Measurements from ENCODE around the gene TULP1. TPM values are rescaled to one million over a fixed set of nuclear protein-coding genes. Genes with fewer than 3 reads are reported as not detected.

TULP1 gene
- total and polyA plus RNA-seq, 4 donors: not detected

DNA sequence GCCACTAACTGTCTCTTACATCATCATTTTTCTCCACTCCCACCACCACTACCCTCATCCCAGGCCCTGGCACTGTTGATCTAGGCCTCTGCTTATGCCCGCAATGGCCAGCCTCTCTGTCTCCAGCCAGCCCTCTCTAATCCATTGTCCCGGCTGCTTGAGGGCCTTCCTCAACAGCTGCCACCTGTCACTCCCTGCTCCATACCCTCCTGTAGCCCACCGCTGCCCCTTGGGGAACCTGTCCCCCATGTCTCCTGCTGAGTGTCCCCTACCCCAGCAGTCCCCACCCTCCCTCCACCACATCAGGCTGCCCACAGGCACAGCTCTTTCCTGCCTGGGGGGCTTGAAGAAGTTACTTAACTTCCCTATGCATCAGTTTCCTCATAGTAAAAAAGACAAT lies 29.2 kb downstream of the TULP1 start:
- no peak overlapping the region for H3K9ac ChIP-seq (ENCODE audit: low read depth in 1 of 2, low read length in 2 of 2)
- peaks cover 0 to 11% (median 6%) of the 10 kb centered on the region in 4 donors for H3K4me1 ChIP-seq (ENCODE audit: control insufficient read depth in 4 of 4, insufficient read depth in 4 of 4, low read length in 3 of 4)
- DNase-seq (ENCODE audit: low spot score): no peak
- H3K27me3 ChIP-seq (ENCODE audit: control insufficient read depth in 4 of 4, insufficient read depth in 4 of 4, low read length in 3 of 4): no peaks in the 10 kb centered on the region
- no peak overlapping the region for H3K4me3 ChIP-seq (ENCODE audit: low read depth in 1 of 3, low read length in 3 of 3)
- 95% methylated on average over 3 of the region's 3 CpGs for WGBS
- peaks cover 0 to 10% (median 3%) of the 10 kb centered on the region in 4 donors for H3K36me3 ChIP-seq (ENCODE audit: control insufficient read depth in 4 of 4, insufficient read depth in 3 of 4, low read depth in 1 of 4, low read length in 3 of 4)
- no peak overlapping the region for H3K27ac ChIP-seq (ENCODE audit: low read depth in 1 of 2, low read length in 2 of 2)
- TF ChIP-seq, protein P1, sequence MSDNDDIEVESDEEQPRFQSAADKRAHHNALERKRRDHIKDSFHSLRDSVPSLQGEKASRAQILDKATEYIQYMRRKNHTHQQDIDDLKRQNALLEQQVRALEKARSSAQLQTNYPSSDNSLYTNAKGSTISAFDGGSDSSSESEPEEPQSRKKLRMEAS (IDR thresholded peaks at IDR 0.05): no peak
- TF ChIP-seq GABPA (IDR thresholded peaks at IDR 0.05 in 1 of 2, conservative IDR thresholded peaks at IDR 0.05 in 1 of 2) (no peak), TAF1 (conservative IDR thresholded peaks at IDR 0.05) (no peak)
- TF ChIP-seq, protein P2, sequence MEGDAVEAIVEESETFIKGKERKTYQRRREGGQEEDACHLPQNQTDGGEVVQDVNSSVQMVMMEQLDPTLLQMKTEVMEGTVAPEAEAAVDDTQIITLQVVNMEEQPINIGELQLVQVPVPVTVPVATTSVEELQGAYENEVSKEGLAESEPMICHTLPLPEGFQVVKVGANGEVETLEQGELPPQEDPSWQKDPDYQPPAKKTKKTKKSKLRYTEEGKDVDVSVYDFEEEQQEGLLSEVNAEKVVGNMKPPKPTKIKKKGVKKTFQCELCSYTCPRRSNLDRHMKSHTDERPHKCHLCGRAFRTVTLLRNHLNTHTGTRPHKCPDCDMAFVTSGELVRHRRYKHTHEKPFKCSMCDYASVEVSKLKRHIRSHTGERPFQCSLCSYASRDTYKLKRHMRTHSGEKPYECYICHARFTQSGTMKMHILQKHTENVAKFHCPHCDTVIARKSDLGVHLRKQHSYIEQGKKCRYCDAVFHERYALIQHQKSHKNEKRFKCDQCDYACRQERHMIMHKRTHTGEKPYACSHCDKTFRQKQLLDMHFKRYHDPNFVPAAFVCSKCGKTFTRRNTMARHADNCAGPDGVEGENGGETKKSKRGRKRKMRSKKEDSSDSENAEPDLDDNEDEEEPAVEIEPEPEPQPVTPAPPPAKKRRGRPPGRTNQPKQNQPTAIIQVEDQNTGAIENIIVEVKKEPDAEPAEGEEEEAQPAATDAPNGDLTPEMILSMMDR (IDR thresholded peaks at IDR 0.05; ENCODE audit: low read depth, low read length, missing input control): no peak
- TF ChIP-seq, protein P3, sequence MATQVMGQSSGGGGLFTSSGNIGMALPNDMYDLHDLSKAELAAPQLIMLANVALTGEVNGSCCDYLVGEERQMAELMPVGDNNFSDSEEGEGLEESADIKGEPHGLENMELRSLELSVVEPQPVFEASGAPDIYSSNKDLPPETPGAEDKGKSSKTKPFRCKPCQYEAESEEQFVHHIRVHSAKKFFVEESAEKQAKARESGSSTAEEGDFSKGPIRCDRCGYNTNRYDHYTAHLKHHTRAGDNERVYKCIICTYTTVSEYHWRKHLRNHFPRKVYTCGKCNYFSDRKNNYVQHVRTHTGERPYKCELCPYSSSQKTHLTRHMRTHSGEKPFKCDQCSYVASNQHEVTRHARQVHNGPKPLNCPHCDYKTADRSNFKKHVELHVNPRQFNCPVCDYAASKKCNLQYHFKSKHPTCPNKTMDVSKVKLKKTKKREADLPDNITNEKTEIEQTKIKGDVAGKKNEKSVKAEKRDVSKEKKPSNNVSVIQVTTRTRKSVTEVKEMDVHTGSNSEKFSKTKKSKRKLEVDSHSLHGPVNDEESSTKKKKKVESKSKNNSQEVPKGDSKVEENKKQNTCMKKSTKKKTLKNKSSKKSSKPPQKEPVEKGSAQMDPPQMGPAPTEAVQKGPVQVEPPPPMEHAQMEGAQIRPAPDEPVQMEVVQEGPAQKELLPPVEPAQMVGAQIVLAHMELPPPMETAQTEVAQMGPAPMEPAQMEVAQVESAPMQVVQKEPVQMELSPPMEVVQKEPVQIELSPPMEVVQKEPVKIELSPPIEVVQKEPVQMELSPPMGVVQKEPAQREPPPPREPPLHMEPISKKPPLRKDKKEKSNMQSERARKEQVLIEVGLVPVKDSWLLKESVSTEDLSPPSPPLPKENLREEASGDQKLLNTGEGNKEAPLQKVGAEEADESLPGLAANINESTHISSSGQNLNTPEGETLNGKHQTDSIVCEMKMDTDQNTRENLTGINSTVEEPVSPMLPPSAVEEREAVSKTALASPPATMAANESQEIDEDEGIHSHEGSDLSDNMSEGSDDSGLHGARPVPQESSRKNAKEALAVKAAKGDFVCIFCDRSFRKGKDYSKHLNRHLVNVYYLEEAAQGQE (IDR thresholded peaks at IDR 0.05): no peak
- no peaks in the 10 kb centered on the region for H3K9me3 ChIP-seq (ENCODE audit: control insufficient read depth in 4 of 4, low read length in 3 of 4)

DNA sequence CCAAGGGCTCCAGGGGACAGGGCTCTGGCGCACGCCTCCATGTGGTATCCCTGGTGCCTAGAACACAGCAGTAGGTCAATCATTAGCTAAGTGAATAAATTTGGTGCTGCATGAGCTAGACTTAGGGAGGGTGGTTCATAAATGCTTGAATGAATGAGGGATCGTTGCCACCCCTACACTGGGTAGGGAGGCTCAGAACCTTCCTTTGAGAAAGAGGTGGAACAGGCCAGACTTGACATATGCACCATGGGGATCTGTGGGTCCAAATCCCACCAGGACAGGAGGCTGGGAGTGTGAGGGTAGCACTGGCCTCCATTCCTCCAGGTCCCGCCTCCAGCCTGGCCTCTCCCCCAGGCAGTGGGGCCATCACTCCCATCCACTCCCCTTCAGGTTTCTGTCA lies 29.6 kb downstream of the TULP1 start:
- no peaks in the 10 kb centered on the region for H3K27me3 ChIP-seq (ENCODE audit: control insufficient read depth in 4 of 4, insufficient read depth in 4 of 4, low read length in 3 of 4)
- peaks cover 0 to 10% (median 6%) of the 10 kb centered on the region in 4 donors for H3K4me1 ChIP-seq (ENCODE audit: control insufficient read depth in 4 of 4, insufficient read depth in 4 of 4, low read length in 3 of 4)
- WGBS: 98% methylated on average over 4 of the region's 4 CpGs
- H3K4me3 ChIP-seq (ENCODE audit: low read depth in 1 of 3, low read length in 3 of 3): no peak overlapping the region
- H3K9me3 ChIP-seq (ENCODE audit: control insufficient read depth in 4 of 4, low read length in 3 of 4): no peaks in the 10 kb centered on the region
- no peak overlapping the region for H3K27ac ChIP-seq (ENCODE audit: low read depth in 1 of 2, low read length in 2 of 2)
- H3K9ac ChIP-seq (ENCODE audit: low read depth in 1 of 2, low read length in 2 of 2): no peak overlapping the region
- DNase-seq (ENCODE audit: low spot score): no peak
- no peak for TF ChIP-seq RXRA (IDR thresholded peaks at IDR 0.05)
- peaks cover 0 to 14% (median 4%) of the 10 kb centered on the region in 4 donors for H3K36me3 ChIP-seq (ENCODE audit: control insufficient read depth in 4 of 4, insufficient read depth in 3 of 4, low read depth in 1 of 4, low read length in 3 of 4)

DNA sequence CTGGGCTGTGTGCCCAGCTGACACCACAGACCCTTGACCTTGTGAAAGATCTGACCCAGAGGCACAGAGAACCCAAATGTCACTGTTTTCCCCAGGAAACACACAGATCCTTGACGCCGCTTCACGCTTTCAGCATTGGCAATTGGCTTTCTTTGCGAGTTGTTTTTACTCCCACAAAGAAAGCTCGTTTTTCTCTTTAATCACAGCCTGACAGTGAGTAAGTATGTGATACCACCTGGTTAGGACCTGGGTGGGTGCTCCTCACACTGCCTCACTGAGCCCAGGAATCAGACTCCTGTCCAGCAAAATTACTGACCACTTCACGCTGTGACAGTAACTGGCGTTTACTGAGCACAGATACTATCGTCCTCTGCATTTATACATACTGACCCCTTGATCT lies 31.5 kb downstream of the TULP1 start:
- DNase-seq (ENCODE audit: low spot score): no peak
- Histone ChIP-seq H3K27me3 (ENCODE audit: control insufficient read depth in 4 of 4, insufficient read depth in 4 of 4, low read length in 3 of 4) (no peaks in the 10 kb centered on the region), H3K4me1 (ENCODE audit: control insufficient read depth in 4 of 4, insufficient read depth in 4 of 4, low read length in 3 of 4) (peaks cover 0 to 8% (median 5%) of the 10 kb centered on the region in 4 donors), H3K4me3 (ENCODE audit: low read depth in 1 of 3, low read length in 3 of 3) (no peak overlapping the region), H3K9ac (ENCODE audit: low read depth in 1 of 2, low read length in 2 of 2) (no peak overlapping the region), H3K36me3 (ENCODE audit: control insufficient read depth in 4 of 4, insufficient read depth in 3 of 4, low read depth in 1 of 4, low read length in 3 of 4) (peaks cover 0 to 16% (median 5%) of the 10 kb centered on the region in 4 donors), H3K27ac (ENCODE audit: low read depth in 1 of 2, low read length in 2 of 2) (no peak overlapping the region), H3K9me3 (ENCODE audit: control insufficient read depth in 4 of 4, low read length in 3 of 4) (no peaks in the 10 kb centered on the region)
- 83% methylated on average over 8 of the region's 8 CpGs for WGBS
- TF ChIP-seq FOXA2 (IDR thresholded peaks at IDR 0.05): no peak
- TF ChIP-seq RXRA (IDR thresholded peaks at IDR 0.05): no peak
- TF ChIP-seq SP1 (IDR thresholded peaks at IDR 0.05): no peak
- TF ChIP-seq HNF4G (IDR thresholded peaks at IDR 0.05): no peak
